G401.6 (cell line): ENCODE measurements around the gene STK32A.
"Not testable (repeated sequence)": the region's sequence is repeated elsewhere in the genome, so short reads cannot be mapped to it uniquely, and the experiment has no call there.

Experiments
- FAIRE-seq: peaks from 2 replicates; lab custom pipeline; 2012; peaks lifted over from hg19 to GRCh38; lab: Jason Lieb, UNC

The STK32A gene

GRCh38 chr5:147346006-147346561 lies 111.3 kb downstream of the STK32A start:
- no peak for FAIRE-seq

- no peak for FAIRE-seq
These were observed 113.2 kb downstream of the STK32A start for GRCh38 chr5:147348046-147348445.

- no peak for FAIRE-seq
These were observed 113.6 kb downstream of the STK32A start for GRCh38 chr5:147348451-147348850.

GRCh38 chr5:147349241-147349640 lies 114.4 kb downstream of the STK32A start:
- no peak for FAIRE-seq

GRCh38 chr5:147359101-147359500 lies 124.3 kb downstream of the STK32A start:
- no peak for FAIRE-seq

GRCh38 chr5:147359581-147359980 lies 124.8 kb downstream of the STK32A start:
- no peak for FAIRE-seq

- no peak for FAIRE-seq
These were observed 126.0 kb downstream of the STK32A start for GRCh38 chr5:147360816-147361215.

GRCh38 chr5:147361441-147362175 lies 126.8 kb downstream of the STK32A start:
- no peak for FAIRE-seq

GRCh38 chr5:147367381-147367780 lies 132.6 kb downstream of the STK32A start:
- FAIRE-seq = not testable (repeated sequence)

- no peak for FAIRE-seq
These were observed 135.0 kb downstream of the STK32A start for GRCh38 chr5:147369742-147370374.

GRCh38 chr5:147371290-147371689 lies 136.5 kb downstream of the STK32A start:
- FAIRE-seq = no peak

GRCh38 chr5:147372191-147372590 lies 137.4 kb downstream of the STK32A start:
- no peak for FAIRE-seq

- FAIRE-seq = no peak
These were observed 138.5 kb downstream of the STK32A start for GRCh38 chr5:147373328-147373727.

- FAIRE-seq = no peak
These were observed 140.3 kb downstream of the STK32A start for GRCh38 chr5:147375151-147375550.

GRCh38 chr5:147377682-147378081 lies 142.9 kb downstream of the STK32A start:
- FAIRE-seq = no peak

- FAIRE-seq = no peak
These were observed 146.7 kb downstream of the STK32A start for GRCh38 chr5:147381555-147381954.

GRCh38 chr5:147382776-147383175 lies 147.9 kb downstream of the STK32A start:
- FAIRE-seq = no peak

GRCh38 chr5:147384346-147385193 lies 149.7 kb downstream of the STK32A start:
- FAIRE-seq = no peak

GRCh38 chr5:147387109-147387508 lies 152.3 kb downstream of the STK32A start:
- no peak for FAIRE-seq

GRCh38 chr5:147388184-147389108 lies 153.6 kb downstream of the STK32A start:
- no peak for FAIRE-seq

- no peak for FAIRE-seq
These were observed 155.9 kb downstream of the STK32A start for GRCh38 chr5:147390654-147391225.
